Activated CD8-positive, alpha-beta memory T cell treated with anti-CD3 and anti-CD28 coated beads, Interleukin-2, amount 50 U/mL, for 1 hour (primary cell): ENCODE results near the gene PARVG.

Source experiments
- DNase-seq: peaks from one replicate; pipeline ENCODE4 v3.0.0-alpha.2; 2020; ENCODE audit errors: extremely low read depth

PARVG gene

DNA sequence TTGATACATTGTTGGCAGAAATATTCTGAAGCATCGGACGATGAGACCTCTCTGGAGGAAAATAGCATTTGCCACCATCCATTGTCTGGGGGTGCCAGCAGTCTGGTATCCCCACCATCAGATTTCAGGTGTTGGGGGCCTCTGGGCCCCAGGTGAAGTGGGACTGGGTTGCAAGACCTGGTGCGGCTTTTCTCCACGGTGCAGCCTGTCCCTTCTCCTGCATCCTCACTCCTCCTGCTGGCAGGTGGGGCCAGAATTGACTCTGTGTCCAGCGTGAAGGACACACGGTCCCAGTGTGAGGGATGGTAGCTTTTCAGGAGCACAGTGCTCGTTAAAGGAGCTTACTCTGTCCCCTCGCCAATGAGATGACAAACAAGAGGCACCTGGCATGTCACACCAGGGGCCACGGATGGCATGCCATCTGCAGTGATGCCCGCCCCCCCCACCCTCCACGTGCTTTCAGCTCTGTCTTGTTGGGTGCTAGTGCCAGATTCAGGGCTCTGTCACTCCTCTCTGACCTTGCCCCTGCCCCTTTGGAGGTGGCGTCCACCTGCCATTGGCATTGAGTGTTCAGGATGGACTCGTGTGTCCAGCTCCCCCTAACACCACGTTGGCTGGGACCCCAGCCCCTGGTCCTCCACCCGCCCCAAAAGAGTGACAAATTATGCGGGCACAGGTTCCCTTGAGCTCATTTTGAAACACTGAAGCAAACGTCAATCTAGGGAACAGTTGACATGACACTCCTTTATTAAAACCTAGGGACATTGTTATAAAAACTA lies 62.4 kb downstream of the PARVG start:
- no peak for DNase-seq

- no peak for DNase-seq
These were observed 63.0 kb downstream of the PARVG start for GRCh38 chr22:44243761-44244160.

DNA sequence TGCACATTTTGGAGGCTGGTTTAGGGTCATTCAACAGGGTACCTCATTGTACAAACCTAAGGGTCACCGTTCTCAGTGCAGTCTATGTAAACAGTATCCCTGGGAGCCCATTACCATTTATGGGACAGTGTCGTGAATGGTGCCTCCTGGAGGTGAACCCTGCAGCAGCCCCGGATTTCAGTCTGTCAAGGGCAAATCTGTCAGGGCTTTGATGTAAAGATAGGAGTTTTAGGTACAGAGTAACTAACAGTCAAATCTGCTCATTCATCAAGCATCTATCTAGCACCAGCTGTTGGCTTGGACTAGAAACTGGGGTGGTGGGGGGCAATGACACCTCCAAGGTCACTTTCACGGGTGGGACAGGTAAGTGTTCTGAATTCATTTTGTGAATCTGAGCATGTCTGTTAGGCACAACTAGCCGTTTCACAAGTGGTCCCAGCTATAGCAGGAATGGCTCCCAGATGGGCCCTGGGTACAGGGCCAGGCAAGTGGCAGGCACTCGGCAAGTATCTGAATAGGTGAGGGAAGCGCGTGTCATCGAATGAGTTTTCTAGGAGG lies 63.6 kb downstream of the PARVG start:
- DNase-seq: no peak

DNA sequence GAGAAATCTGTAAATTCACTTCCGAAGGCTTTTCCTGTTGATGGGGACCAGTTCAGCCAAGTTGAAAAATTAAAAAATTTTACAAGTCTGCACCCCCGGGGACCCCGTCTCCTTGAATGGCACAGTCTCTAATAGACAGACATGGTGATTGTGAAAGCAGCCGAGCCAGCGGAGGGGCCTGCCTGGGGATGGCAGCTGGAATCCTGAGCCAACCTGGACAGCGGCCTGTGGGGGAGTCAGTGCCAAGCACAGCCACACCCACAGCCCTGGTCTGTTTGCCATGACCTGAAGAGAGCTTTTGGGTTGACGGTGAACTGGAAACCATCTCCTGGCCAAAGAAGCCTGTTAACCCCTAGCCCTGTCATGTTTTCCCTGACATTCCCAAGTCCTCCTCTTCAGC lies 64.7 kb downstream of the PARVG start:
- no peak for DNase-seq

- DNase-seq: no peak
These were observed 65.1 kb downstream of the PARVG start for GRCh38 chr22:44245867-44246266.

DNA sequence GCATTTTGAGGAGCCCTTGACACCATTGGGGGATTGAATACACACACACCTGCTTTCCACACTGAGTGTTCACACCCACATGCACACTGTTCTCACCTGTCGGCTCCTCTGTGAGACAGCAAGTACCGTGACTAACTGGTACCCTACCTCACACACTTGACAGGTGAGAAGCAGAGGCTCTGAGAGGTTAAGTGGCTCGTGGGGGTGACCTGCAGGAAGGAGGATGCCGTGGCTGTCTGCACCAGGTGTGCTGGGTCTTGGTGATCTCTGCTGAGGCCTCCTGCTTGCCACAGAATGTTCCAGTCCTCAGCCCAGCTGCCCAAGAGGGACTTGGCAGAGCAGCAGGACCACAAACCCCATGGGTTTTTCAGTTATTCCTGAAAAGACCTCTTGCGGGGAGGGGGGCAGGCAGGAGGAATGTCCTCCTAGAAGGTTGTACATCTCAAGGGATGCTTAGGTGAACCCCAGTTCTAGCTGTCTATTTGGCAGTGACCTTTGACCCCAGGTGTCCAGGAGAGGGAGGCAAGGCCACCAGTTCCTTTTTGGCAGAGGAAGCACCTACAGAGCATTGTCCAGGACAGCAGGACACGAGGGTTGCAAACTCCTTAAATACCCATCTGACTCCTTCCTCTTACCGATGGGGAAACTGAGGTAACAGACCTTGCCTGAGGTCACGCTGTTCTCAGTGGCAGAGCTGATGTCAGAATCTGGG lies 66.0 kb downstream of the PARVG start:
- DNase-seq: no peak

DNA sequence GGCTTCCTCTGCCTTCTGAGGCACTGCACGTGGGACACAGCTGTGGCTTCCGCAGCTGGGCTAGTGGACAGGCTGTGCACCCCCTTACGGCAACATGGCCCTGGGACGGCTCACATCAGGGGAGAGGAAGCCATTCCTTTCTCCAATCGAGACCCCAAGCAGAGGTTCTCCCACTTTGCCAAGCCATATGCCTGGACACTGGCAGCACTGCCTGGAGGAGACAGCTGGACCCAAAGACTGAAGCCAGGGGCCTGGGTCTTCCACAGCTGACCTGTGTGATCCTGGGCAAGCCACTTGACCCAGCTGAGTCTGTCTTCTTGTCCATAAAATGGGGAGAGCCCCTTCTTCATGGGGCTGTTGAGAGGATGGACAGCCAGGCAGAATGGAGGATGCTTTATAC lies 66.6 kb downstream of the PARVG start:
- no peak for DNase-seq

DNA sequence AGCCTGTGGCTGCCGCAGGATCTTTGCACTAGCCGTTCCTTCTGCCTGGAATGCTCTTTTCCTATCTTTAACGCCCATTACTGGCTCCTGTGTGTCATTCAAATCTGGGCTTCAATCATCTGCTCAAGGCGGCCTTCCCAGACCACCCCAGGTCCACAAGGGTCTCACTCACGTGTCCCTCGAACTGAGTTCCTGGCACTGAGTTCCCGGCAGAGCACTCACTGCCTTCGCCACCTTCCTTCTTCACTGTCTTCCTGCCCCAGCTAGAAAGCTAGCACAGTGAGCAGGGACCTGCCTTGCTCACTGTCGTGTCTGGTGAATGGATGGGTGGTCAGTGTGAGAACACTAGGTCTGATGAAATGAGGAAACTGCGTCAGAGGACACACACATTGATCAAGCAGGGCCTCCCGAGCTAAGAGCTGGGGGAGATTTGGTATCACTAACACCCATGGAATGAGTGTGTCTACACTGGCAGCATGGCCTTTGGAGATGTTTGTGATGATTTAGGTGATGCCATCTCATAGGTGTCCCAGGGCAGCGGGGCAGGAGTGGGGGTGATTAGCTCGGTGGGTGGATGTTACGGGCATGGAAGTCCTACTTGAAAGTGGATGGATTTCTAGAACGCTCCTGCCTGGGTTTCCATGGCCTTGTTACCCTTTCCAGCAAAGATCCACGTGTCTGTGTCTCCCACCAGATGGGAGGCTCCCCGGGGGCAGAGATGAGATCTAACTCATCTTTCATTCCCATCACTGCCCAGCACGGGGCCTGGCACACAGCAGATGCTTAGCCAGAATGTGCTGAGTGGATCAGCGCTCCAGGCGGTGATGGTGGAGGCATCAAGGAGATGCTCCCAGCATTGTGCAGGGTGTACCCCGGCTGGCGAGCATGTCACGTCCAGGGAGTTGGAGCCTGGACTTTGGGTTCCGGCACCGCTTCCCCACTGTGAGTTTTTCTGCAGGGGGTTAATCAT lies 67.5 kb downstream of the PARVG start:
- DNase-seq: no peak

DNA sequence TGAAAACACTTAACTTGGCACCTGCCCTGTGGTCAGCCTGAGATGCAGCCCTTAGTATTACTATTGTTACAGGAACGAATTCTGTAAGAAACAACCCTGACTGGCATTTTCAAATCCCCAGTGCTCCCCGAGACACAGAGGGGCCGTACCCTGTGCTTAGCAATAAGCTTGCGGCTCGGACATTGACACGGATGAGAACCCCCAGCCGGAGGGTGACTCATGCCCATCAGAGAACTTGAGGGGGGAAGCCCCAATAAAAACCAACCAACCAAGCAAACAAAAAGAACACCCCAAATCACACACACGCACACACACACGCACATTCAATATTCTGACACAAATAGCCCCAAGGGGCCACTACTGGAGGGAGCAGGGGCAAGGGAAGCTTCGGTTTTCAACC lies 68.2 kb downstream of the PARVG start:
- no peak for DNase-seq

DNA sequence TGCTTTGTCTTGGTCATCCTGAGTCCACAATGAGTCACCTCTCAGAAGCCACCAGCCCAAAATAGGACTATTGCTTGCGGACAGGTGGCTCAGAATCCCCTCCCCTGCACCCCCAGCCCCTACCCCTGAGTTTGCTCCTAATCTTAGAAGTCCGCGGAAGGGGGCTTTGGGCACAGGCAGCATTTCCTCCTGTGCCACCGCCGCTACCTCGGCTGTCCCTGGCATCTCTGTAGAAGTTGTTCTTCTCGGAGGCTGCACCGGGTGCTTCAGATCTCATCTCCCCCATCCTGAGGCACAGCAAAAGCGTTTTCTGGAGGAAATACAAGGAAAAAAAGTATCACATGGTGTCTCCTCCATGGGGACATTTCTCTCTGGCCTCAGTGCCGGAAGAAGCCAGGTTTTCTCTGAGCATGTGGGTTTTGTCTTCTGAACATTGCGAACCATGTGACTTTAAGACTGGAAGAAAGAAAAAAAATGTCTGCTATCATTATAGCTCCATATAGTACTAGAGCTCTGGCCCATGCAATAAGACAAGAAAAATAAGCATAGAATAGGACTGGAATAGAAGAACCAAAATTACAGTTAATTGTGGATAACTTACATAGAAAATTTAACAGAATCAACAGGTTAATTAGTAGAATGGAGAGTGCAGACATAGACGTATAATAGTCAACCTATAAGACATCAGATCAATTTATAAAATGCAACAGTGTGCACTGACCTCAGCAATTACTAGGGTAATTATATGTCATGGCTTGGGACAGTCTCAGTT lies 68.8 kb downstream of the PARVG start:
- no peak for DNase-seq

DNA sequence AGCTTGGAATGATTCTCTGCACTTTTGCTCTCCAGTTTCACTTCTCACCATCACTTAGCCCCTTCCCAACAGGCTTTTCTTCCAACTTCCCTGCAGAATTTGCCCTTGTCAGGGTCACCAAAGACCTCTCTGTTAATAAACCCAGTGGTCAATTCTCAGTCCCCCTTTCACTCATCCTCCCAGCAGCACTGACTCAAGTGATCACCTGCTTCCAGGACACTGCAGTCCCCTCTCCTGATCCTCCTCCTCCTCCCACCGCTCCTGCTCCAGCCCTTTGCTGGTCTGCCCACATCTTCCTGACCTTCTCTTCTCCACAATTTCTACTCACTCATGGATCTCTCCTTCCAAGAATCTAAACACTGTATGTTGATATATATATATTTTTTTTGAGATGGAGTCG lies 74.1 kb downstream of the PARVG start:
- no peak for DNase-seq

DNA sequence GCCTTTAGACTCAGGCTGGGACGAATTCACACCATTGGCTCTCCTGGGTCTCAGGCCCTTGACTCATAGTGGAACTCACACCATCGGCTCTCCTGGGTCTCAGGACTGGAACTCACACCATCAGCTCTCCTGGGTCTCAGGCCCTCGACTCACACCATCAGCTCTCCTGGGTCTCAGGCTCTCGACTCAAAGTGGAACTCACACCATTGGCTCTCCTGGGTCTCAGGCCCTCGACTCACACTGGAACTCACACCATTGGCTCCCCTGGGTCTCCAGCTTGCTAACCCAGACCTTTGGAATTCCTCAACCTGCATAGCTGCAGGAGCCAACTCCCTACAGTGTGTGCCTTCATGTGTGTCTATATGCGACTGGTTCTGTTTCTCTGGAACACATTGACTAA lies 75.4 kb downstream of the PARVG start:
- DNase-seq: no peak

GRCh38 chr22:44256556-44257485 lies 76.1 kb downstream of the PARVG start:
- no peak for DNase-seq
